HG02884 (cell line): ENCODE measurements around the gene UCMA.

Experiments
- ATAC-seq: cut with Tn5 transposase; IDR thresholded peaks from one replicate; pipeline ENCODE4 v1.9.1; 2021; ENCODE audit warnings: mild to moderate bottlenecking, moderate library complexity; ENCODE audit not compliant: unreplicated experiment

The UCMA gene

DNA sequence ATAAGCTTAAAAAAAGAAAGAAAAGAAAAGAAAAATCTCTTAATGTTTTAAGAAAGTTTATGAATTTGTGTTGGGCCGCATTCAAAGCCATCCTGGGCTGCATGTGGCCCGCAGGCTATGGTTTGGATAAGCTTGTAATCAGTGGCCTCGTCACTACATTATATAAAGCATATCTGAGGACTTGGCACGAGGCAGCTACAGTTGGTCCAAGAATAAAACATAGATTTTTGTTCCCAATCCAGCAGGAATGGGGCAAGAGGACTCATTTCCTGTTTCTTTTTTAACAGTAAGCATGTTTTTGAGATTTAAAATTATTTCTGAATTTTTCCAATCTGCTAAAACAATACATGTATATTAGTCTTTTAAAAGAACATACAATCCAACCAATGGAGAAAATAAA lies 44.2 kb downstream of the UCMA start:
- no peak for ATAC-seq

DNA sequence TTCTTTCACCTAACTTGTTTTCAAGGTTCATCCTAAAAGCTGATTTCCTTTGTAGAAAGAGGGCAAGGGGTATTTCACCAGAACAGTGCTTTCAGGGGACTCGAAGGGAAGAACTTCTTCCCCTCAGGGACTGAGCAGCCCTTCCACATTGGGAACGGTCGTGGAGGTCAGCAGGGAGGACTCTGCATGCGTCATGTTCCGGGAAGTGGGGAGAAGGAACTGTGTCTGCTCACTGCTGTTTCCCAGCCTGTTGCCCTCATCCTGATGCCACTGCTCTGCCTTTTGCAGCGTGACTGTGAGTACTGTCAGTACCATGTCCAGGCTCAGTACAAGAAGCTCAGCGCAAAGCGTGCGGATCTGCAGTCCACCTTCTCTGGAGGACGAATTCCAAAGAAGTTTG lies 45.6 kb downstream of the UCMA start:
- no peak for ATAC-seq

DNA sequence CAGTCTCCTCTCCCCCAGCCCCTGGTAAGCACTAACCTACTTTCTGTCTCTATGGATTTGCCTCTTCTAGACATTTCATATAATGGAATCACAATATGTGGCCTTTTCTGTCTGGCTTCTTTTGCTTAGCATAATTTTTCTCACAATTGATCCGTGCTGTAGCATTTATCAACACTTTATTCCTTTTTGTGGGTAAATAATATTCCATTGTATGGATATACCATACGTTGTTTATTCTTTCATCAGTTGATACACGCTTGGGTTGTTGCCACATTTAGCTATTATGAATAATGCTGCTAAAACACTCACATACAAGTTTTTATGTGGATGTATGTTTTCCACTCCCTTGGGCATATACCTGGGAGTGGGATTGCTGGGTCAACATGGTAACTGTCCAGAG lies 47.0 kb downstream of the UCMA start:
- ATAC-seq = no peak

DNA sequence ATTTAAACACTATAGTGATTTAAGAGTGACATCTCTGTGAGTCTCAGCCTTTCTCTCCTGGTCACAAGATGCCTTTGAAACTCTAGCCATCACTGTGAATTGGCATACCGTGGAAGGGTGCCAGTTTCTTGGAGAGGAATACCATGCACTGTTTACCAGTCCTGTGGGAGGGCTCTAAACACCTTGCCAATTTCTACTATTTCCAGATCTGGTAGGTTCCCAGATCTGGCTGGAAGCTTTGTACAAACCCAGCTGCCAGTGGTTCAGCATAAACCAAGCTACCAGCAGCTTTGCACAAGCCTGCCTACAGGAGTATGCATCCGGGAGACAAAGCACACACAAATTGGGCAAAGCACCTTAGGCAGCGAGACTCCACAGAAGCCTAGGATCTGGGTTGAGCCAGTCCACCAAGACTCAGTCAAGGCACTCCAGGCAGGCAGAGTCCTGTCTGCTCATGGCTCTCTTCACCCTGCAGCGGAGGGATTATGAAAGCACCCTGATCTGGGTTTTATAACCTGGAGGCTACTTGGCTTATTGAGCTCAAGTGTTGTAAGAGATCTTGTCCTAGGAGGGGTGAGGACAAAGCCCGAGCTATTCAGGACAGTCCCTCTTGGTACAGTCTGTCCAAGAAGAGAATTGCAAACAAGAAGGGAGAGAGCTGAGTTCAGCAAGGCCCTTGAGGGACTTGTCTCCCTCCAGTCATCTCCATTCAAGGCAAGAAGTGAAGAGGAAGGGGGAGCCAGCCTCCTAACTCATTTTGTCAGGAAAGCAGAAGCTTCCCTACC lies 49.3 kb downstream of the UCMA start:
- no peak for ATAC-seq

DNA sequence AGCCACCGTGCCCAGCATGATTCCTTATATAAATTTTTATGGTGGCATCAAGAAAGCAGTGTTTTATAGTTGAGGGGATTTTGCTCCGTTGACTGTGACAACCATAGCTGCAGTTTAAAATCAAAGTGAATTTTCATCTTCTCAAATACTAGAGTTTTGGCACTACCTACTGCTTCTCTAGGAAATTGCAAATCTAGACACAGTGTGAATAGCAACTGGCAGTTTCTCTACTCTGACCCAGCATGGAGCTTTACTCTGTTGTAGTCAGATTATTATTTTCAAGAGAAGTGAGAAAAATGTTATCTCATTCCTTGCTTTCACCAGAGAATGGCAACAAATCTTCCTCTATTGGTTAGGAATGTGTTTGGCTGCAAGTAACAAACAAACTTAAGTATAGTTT lies 49.9 kb downstream of the UCMA start:
- ATAC-seq = no peak

DNA sequence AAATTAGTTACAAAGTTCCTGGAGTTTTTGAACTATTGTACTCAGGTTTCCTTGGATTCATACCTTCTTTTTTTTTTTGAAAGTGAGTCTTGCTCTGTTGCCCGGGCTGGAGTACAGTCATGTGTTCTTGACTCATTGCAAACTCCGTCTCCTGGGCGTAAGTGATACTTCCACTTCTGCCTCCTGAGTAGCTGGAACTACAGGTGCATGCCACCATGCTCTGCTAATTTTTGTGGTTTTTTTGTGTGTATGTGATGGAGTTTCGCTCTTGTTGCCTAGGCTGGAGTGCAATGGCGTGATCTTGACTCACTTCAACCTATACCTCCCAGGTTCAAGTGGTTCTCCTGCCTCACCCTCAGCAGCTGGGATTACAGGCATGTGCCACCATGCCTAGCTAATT lies 50.5 kb downstream of the UCMA start:
- peak; percentile 54 for ATAC-seq

DNA sequence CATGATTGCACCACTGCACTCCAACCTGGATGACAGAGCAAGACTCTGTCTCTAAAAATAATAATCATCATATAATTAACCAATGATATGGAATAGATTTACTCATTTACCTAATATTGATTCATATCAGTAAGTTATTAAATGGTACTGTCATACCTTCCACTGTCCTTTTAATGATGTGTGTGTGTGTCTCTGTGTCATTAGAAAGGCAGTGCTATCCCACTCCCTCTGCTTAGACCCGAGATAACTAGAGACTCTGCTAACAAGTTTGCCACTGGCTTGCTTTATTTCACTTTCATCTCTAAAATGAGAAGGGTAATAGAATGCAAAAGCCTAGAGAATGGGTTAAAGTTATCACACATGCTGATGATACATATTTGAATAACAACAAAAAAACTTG lies 51.8 kb downstream of the UCMA start:
- no peak for ATAC-seq

DNA sequence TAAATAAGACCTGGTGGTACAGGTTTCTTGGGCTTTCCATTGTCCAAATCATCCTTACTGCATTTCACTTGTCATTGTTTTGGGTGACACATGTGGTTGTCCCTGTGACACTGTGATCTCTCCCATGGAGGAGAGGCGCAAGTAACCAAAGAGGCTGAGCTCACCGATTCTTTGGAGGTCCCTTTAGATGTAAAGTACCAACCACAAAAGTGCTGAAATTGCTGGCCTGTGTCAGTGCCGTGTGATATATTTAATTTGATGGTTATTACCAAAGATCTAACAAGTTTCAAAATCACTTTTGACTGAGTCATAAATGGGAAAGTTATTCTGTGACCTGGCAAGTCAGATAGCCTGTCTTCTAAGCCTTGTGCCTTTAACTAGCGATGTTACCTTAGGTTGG lies 53.4 kb downstream of the UCMA start:
- ATAC-seq = no peak

DNA sequence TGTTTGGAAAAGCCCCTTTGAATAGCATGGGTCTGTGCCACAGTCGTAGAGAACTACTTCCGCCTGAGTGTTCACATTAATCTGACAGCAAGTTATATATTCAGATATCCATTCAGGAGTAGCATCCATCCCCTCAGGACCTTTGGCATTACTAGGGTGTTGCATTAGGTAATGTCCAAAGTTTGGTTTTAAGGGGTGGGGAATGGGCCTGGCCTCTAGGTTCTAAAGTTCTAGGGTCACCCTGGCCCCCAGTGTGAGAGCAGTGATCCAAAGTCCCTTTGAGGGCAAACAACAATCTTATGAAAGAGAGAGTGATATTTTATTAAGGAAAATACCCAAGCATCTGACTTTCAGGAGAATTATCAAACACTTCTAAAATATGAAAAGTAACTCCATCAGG lies 60.6 kb downstream of the UCMA start:
- no peak for ATAC-seq
